Psoas muscle (tissue), 8 donors: ENCODE measurements around the gene CARMIL1. TPM values are rescaled to one million over a fixed set of nuclear protein-coding genes. Genes with fewer than 3 reads are reported as not detected.

Source experiments
- ATAC-seq, 4 donors: fragments of 200-7000 bp; cut with Tn5 transposase; one replicate each; pipeline ENCODE4 v1.9.1; 2020; ENCODE audit warnings: moderate library complexity in 3 of 4, mild to moderate bottlenecking in 2 of 4
- DNase-seq, 2 donors: peaks; one replicate each; pipeline ENCODE4 v3.0.0-alpha.2; 2020
- H3K27ac ChIP-seq: fragments of 200-600 bp; one replicate; pipeline ENCODE4 v1.8.0; 2022
- H3K27me3 ChIP-seq, 3 donors: fragments of 200-600 bp in 1 of 3; one replicate each; pipeline versions ENCODE4 v1.6.1 to v1.8.0; 2013 to 2022; ENCODE audit warnings: low read length in 2 of 3, mild to moderate bottlenecking in 2 of 3, moderate library complexity in 1 of 3; ENCODE audit not compliant: insufficient read depth in 3 of 3
- H3K36me3 ChIP-seq, 2 donors: fragments of 200-600 bp in 1 of 2; one replicate each; pipeline versions ENCODE4 v1.6.1 to v1.8.0; 2013 to 2022; ENCODE audit warnings: low read depth in 1 of 2, mild to moderate bottlenecking in 1 of 2, moderate library complexity in 1 of 2; ENCODE audit not compliant: insufficient read depth in 1 of 2
- H3K4me1 ChIP-seq: fragments of 200-600 bp; one replicate; pipeline ENCODE4 v1.8.0; 2022
- H3K4me3 ChIP-seq: fragments of 200-600 bp; one replicate; pipeline ENCODE4 v1.8.0; 2022; ENCODE audit warnings: mild to moderate bottlenecking
- H3K9me3 ChIP-seq: fragments of 200-600 bp; one replicate; pipeline ENCODE4 v1.8.0; 2022
- WGBS, 3 donors: extraction: QIAGEN DNeasy Blood & Tissue Kit; methylation state at CpG; one replicate each; pipeline versions ENCODE4 v1.1.6 to v1.1.7; 2013; 5-methylcytosine and 5-hydroxymethylcytosine counted together
- intact Hi-C, 2 donors: fragments of 100-400 bp; cut with DNase I; formaldehyde crosslinking; loops; one replicate each; pipeline versions ENCODE4 v1.11.0 to v1.14.2; 2022
- polyA plus RNA-seq, 3 donors: library from polyadenylated mRNA; stranded (reverse); fragments of 200-250 nt; gene quantifications; one replicate each; pipeline ENCODE4 v1.2.3, GENCODE V29; 2013
- total RNA-seq, 4 donors: library from RNA; stranded (reverse); fragmentation: NEBNext Ultra II Directional in 2 of 4; extraction: Animal tissue kit (Norgen Biotek cat#: 25700) in 2 of 4; gene quantifications; one replicate each; pipeline versions ENCODE4 v1.2.1 to v1.2.4, GENCODE V29; 2021 to 2023
- TF ChIP-seq, protein P1 (sequence below): fragments of 200-600 bp; IDR thresholded peaks from one replicate; pipeline ENCODE4 v1.8.0; 2022; ENCODE audit warnings: antibody characterized with exemption
- donor health status: healthy with polysubstance abuse.
- donor health status: DM: no; HTN: no; CAD: no; lungs with moderate emphysema.
- donor health status: Bipolar disorder and iron deficiency.
- donor health status: healthy.
- donor health status: DM: yes; HTN: yes; CAD: no.
- donor health status: DM: no; HTN: no; CAD: no.
- donor health status: DM: no; HTN: no; CAD: no.
- donor health status: DM: yes; HTN: yes; CAD: no.

The CARMIL1 gene
- total and polyA plus RNA-seq, 7 donors = 0.11 to 1.0 (median 0.76) TPM

- 81 to 84% (median 82%) methylated on average over 8 of the region's 8 CpGs for WGBS, 3 donors
- intact Hi-C loops = loop anchor here in 1 of 2 donors (10.0 kb wide), 1 partner anchor 223 kb away; the partner anchor contains the start of gene CARMIL1
- no peaks in the 10 kb centered on the region for H3K36me3 ChIP-seq
- H3K9me3 ChIP-seq = no peaks in the 10 kb centered on the region
- no peaks in the 10 kb centered on the region for H3K27me3 ChIP-seq
- no peak for ATAC-seq
- DNase-seq = no peak
- no peak overlapping the region for H3K4me3 ChIP-seq
- TF ChIP-seq, protein P1, sequence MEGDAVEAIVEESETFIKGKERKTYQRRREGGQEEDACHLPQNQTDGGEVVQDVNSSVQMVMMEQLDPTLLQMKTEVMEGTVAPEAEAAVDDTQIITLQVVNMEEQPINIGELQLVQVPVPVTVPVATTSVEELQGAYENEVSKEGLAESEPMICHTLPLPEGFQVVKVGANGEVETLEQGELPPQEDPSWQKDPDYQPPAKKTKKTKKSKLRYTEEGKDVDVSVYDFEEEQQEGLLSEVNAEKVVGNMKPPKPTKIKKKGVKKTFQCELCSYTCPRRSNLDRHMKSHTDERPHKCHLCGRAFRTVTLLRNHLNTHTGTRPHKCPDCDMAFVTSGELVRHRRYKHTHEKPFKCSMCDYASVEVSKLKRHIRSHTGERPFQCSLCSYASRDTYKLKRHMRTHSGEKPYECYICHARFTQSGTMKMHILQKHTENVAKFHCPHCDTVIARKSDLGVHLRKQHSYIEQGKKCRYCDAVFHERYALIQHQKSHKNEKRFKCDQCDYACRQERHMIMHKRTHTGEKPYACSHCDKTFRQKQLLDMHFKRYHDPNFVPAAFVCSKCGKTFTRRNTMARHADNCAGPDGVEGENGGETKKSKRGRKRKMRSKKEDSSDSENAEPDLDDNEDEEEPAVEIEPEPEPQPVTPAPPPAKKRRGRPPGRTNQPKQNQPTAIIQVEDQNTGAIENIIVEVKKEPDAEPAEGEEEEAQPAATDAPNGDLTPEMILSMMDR = no peak
- H3K27ac ChIP-seq = no peak overlapping the region
- H3K4me1 ChIP-seq = no peaks in the 10 kb centered on the region
Measured at GRCh38 chr6:25497383-25498040, 218.3 kb downstream of the CARMIL1 start.

DNA sequence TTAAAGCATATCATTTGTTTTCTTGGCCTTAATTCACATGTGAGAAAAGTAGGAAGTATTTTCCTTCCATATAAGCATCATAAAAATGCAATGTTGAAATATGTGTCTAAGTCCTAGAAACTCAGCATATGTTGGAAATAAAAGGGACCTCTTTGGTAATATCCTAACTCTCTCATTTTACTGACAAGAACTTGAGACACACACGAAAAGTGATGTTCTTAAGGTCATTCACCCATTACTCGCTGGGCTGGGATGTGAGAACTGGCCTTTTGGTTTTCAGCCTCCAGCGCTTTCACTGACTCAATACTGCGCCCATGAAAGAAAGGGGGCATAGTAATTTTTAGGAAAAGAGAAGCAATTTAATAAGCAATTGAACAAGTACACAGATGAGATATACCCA is 219.3 kb downstream of the CARMIL1 start:
- WGBS, 3 donors = 82 to 85% (median 82%) methylated on average over 4 of the region's 4 CpGs
- no peak overlapping the region for H3K4me3 ChIP-seq
- intact Hi-C loops = loop anchor here in 1 of 2 donors (10.0 kb wide), 1 partner anchor 224 kb away; the partner anchor contains the start of gene CARMIL1
- ATAC-seq (no peak), DNase-seq (no peak)
- H3K4me1 ChIP-seq = no peaks in the 10 kb centered on the region
- no peak overlapping the region for H3K27ac ChIP-seq
- H3K9me3 ChIP-seq = no peaks in the 10 kb centered on the region
- H3K27me3 ChIP-seq = no peaks in the 10 kb centered on the region
- no peaks in the 10 kb centered on the region for H3K36me3 ChIP-seq
- TF ChIP-seq, protein P1 = no peak

GRCh38 chr6:25499615-25500235 is 220.6 kb downstream of the CARMIL1 start:
- no peak overlapping the region for H3K4me3 ChIP-seq
- no peaks in the 10 kb centered on the region for H3K4me1 ChIP-seq
- H3K27ac ChIP-seq = no peak overlapping the region
- no peaks in the 10 kb centered on the region for H3K27me3 ChIP-seq
- H3K9me3 ChIP-seq = no peaks in the 10 kb centered on the region
- H3K36me3 ChIP-seq = no peaks in the 10 kb centered on the region
- DNase-seq (no peak), ATAC-seq (no peak)
- TF ChIP-seq, protein P1 = no peak
- WGBS, 3 donors = 26 to 32% (median 27%) methylated on average over 3 of the region's 3 CpGs
- intact Hi-C loops = loop anchor here in 1 of 2 donors (10.0 kb wide), 1 partner anchor 225 kb away; the partner anchor contains the start of gene CARMIL1

DNA sequence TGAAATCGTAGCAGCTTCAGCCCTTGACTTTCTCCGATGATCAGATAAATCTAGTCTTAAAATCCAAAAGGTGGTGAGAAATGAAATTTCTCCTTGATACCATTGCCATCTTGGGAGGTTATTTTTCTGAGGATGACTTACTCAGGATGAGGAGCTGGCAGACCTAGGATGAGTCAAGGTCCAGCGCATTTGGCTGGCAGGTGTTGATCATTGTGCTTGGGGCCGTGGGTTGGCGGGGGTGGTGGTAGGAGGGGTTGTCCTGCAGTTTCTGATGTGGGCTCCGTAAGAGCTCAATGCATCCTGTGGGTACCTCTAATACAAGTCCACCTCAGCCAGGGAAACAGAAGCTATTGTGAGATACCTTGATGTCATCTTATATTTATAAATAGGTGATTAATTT is 224.5 kb downstream of the CARMIL1 start:
- 83 to 88% (median 83%) methylated on average over 6 of the region's 6 CpGs for WGBS, 3 donors
- TF ChIP-seq, protein P1 = no peak

More for the DNA sequence above, 224.5 kb downstream of the CARMIL1 start:
- DNase-seq (no peak), ATAC-seq (no peak)
- no peaks in the 10 kb centered on the region for H3K9me3 ChIP-seq
- H3K36me3 ChIP-seq = no peaks in the 10 kb centered on the region
- H3K27ac ChIP-seq = no peak overlapping the region
- intact Hi-C loops = no loop called here
- H3K4me3 ChIP-seq = no peak overlapping the region
- H3K4me1 ChIP-seq = no peaks in the 10 kb centered on the region
- no peaks in the 10 kb centered on the region for H3K27me3 ChIP-seq
